Gastroesophageal sphincter (tissue), 3 donors: ENCODE results near the gene LETMD1.

Experiments
- POLR2AphosphoS5 ChIP-seq: sonication (generic); formaldehyde crosslinking; IDR thresholded peaks from one replicate; pipeline ENCODE4 v1.6.1; 2017; ENCODE audit warnings: antibody characterized with exemption
- TF ChIP-seq, protein P1 (sequence below), 4 experiments: fragments of 200-600 bp in 2 of 4; fragments of 450-650 bp in 2 of 4; sonication (generic) in 1 of 4; IDR thresholded peaks; one replicate each; pipeline ENCODE4 v1.5.1; 2017 to 2019; ENCODE audit warnings: antibody characterized with exemption in 4 of 4, mild to moderate bottlenecking in 2 of 4, moderate library complexity in 2 of 4

DNA sequence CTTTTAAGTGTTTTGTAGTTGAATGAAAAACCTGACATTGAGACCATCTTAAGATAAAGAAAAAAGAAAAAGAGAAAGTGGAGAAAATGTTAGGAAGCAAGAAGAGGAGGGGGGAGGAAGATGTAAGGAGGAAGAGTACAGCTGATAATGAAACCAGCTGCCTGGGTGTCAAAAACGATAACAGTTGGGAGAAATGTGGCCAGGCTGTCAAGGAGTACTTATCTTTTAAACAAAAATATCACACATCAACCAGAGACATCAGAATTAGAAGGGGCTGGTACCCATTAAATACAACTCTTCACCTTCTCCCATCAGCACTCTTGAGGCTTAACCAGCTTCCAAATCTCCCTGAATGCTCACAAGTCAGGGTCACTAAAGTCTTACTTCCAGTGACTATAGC, 26.4 kb upstream of the LETMD1 start:
- TF ChIP-seq, protein P1, sequence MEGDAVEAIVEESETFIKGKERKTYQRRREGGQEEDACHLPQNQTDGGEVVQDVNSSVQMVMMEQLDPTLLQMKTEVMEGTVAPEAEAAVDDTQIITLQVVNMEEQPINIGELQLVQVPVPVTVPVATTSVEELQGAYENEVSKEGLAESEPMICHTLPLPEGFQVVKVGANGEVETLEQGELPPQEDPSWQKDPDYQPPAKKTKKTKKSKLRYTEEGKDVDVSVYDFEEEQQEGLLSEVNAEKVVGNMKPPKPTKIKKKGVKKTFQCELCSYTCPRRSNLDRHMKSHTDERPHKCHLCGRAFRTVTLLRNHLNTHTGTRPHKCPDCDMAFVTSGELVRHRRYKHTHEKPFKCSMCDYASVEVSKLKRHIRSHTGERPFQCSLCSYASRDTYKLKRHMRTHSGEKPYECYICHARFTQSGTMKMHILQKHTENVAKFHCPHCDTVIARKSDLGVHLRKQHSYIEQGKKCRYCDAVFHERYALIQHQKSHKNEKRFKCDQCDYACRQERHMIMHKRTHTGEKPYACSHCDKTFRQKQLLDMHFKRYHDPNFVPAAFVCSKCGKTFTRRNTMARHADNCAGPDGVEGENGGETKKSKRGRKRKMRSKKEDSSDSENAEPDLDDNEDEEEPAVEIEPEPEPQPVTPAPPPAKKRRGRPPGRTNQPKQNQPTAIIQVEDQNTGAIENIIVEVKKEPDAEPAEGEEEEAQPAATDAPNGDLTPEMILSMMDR (IDR thresholded peaks at IDR 0.05) = no peak
- no peak for TF ChIP-seq POLR2AphosphoS5
